Esophagus muscularis mucosa (tissue), 4 donors: ENCODE results near the gene PHB1. TPM values are rescaled to one million over a fixed set of nuclear protein-coding genes. Genes with fewer than 3 reads are reported as not detected.

Source experiments
- DNase-seq: peaks from one replicate; pipeline ENCODE4 v3.0.0-alpha.2; 2017; ENCODE audit errors: extremely low spot score
- H3K27ac ChIP-seq, 4 donors: fragments of 200-600 bp; sonication (generic); replicated peaks in 1 of 4; 1 replicate in 3 of 4; 2 replicates in 1 of 4; pipeline ENCODE4 v1.5.1; 2016 to 2019; ENCODE audit warnings: mild to moderate bottlenecking in 1 of 4
- H3K27me3 ChIP-seq, 4 donors: fragments of 200-600 bp; sonication (generic); one replicate each; pipeline versions ENCODE4 v1.5.1 to v1.6.0; 2016 to 2019
- H3K36me3 ChIP-seq, 4 donors: fragments of 200-600 bp; sonication (generic); one replicate each; pipeline ENCODE4 v1.5.1; 2016 to 2019
- H3K4me1 ChIP-seq, 4 donors: fragments of 200-600 bp; sonication (generic); one replicate each; pipeline ENCODE4 v1.5.1; 2016 to 2019
- H3K4me3 ChIP-seq, 4 donors: fragments of 200-600 bp; sonication (generic); 1 replicate in 2 of 4; 2 replicates in 2 of 4; pipeline ENCODE4 v1.5.1; 2016 to 2019; ENCODE audit warnings: mild to moderate bottlenecking in 4 of 4, moderate library complexity in 1 of 4
- H3K9me3 ChIP-seq, 4 donors: fragments of 200-600 bp; sonication (generic); 1 replicate in 3 of 4; 2 replicates in 1 of 4; pipeline ENCODE4 v1.5.1; 2016 to 2019
- CTCF ChIP-seq, 3 experiments: fragments of 200-600 bp in 2 of 3; fragments of 450-650 bp in 1 of 3; sonication (generic) in 2 of 3; IDR thresholded peaks; one replicate each; pipeline ENCODE4 v1.5.1; 2017 to 2019; ENCODE audit warnings: antibody characterized with exemption in 3 of 3, mild to moderate bottlenecking in 2 of 3, moderate library complexity in 1 of 3
- WGBS: methylation state at CpG from one replicate; pipeline ENCODE4 v1.1.5; 2018; 5-methylcytosine and 5-hydroxymethylcytosine counted together
- intact Hi-C: fragments of 100-400 bp; cut with DNase I; formaldehyde crosslinking; loops from one replicate; pipeline ENCODE4 v1.15.1; 2023
- small RNA-seq, 3 donors: library from RNA; depleted of rRNA; stranded (forward); fragments of <200 nt; gene quantifications; one replicate each; pipeline ENCODE3, GENCODE V24; 2016
- total RNA-seq, 4 donors: library from RNA; depleted of rRNA; stranded (reverse); fragments of >200 nt; gene quantifications; one replicate each; pipeline versions ENCODE4 v1.1.0 to v1.2.1, GENCODE V29; 2016

PHB1 gene
- total RNA-seq, 4 donors from 2014 or later, result 75.6 to 101 (median 95.6) TPM

GRCh38 chr17:49357516-49357915, 57.2 kb downstream of the PHB1 start:
- Histone ChIP-seq H3K36me3 (no peaks in the 10 kb centered on the region), H3K27me3 (no peaks in the 10 kb centered on the region), H3K9me3 (no peaks in the 10 kb centered on the region), H3K27ac (no peak overlapping the region), H3K4me3 (peak overlapping the region in 3 of 4 donors; percentile 2 to 26 (median 16)), H3K4me1 (peaks cover 14 to 85% (median 82%) of the 10 kb centered on the region in 4 donors)
- TF ChIP-seq CTCF (IDR thresholded peaks at IDR 0.05), result no peak
- no peak for DNase-seq
- intact Hi-C loops, result no loop called here
- 70% methylated on average over 3 of the region's 3 CpGs for WGBS

- Histone ChIP-seq H3K27me3 (no peaks in the 10 kb centered on the region), H3K4me1 (peaks cover 14 to 83% (median 79%) of the 10 kb centered on the region in 4 donors), H3K27ac (no peak overlapping the region), H3K4me3 (no peak overlapping the region), H3K36me3 (no peaks in the 10 kb centered on the region), H3K9me3 (no peaks in the 10 kb centered on the region)
- intact Hi-C loops, result no loop called here
- no peak for DNase-seq
- 93% methylated on average over 5 of the region's 5 CpGs for WGBS
- no peak for TF ChIP-seq CTCF (IDR thresholded peaks at IDR 0.05)
Measured at GRCh38 chr17:49356320-49356719, 58.4 kb downstream of the PHB1 start.

Small RNA genes within 50 kb of the gene (small RNA-seq; reads per million reads assigned to genes)
- gene RF00019, result 0 reads per million in 3 donors

Other genes with a start within 250 kb of the PHB1 start
- gene GNGT2, start 204.3 kb downstream of the PHB1 start, total RNA-seq, result 1 to 10 TPM in 2 of 4 donors, under 1 TPM in 1, not detected in 1; 0.97 to 2.2 (median 2.1) TPM
- 1 to 10 TPM; 3.3 to 8.9 (median 6.3) TPM for gene ABI3, start 204.2 kb downstream of the PHB1 start, total RNA-seq
- 1 to 10 TPM in 3 of 4 donors, not detected in 1; 1.2 to 1.5 (median 1.4) TPM for gene PHOSPHO1, start 184.1 kb downstream of the PHB1 start, total RNA-seq
- gene ZNF652, start 52.6 kb downstream of the PHB1 start, total RNA-seq, result 10 to 100 TPM; 59.3 to 100.0 (median 83.0) TPM
- gene NGFR, start 80.4 kb upstream of the PHB1 start, total RNA-seq, result 10 to 100 TPM; 12.9 to 31.6 (median 22.6) TPM
- 10 to 100 TPM; 12.6 to 37.8 (median 21.2) TPM for gene NXPH3, start 161.0 kb upstream of the PHB1 start, total RNA-seq